Stimulated activated CD4-positive, alpha-beta T cell treated with anti-CD3 and anti-CD28 coated beads, Interleukin-2, amount 100 ng/mL, for 48 hours (primary cell): ENCODE measurements around the gene TRAF2.
"Not testable (repeated sequence)": the region's sequence is repeated elsewhere in the genome, so short reads cannot be mapped to it uniquely, and the experiment has no call there.

ENCODE experiments used
- DNase-seq, 2 donors: peaks; one replicate each; pipeline ENCODE4 v3.0.0-alpha.2; 2020

The TRAF2 gene, protein sequence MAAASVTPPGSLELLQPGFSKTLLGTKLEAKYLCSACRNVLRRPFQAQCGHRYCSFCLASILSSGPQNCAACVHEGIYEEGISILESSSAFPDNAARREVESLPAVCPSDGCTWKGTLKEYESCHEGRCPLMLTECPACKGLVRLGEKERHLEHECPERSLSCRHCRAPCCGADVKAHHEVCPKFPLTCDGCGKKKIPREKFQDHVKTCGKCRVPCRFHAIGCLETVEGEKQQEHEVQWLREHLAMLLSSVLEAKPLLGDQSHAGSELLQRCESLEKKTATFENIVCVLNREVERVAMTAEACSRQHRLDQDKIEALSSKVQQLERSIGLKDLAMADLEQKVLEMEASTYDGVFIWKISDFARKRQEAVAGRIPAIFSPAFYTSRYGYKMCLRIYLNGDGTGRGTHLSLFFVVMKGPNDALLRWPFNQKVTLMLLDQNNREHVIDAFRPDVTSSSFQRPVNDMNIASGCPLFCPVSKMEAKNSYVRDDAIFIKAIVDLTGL

DNA sequence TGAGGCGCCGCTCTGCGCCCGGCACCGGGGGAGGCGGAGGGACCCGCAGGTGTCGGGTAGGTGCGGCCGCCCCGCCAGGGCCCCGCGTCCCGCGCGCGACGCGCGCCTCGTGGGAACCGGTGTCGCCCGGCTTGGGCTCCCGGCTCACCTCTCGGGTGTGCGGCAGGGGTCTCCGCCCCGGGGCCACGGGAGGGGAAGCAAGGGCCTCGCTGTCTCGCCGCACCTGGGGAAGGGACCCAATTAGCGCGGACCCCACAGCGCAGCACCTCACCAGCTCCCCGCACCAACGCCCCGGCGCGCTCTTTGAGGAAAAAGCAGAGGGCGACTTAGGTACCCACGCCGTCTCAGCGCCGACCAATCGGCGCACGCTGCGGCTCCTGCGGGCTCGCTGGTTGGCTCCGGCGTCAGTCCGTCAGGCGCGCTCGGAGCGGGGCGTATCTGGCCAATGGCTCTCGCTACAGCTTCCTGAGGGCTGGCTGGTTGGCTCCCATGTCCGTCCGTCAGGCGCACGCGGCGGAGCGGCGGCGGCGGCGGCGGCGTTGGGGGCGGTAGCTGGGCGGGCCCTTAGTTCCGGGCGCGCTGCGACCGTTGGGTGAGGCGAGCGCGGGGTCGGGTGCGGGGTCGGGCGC is at the start of gene TRAF2:
Gene TRAF2 (plus strand): TSS at position 567 of the 629 bp plus-strand sequence. CDS start 12,225 bp downstream, outside the sequence.
- DNase-seq = peak; percentile 95 to 97

DNA sequence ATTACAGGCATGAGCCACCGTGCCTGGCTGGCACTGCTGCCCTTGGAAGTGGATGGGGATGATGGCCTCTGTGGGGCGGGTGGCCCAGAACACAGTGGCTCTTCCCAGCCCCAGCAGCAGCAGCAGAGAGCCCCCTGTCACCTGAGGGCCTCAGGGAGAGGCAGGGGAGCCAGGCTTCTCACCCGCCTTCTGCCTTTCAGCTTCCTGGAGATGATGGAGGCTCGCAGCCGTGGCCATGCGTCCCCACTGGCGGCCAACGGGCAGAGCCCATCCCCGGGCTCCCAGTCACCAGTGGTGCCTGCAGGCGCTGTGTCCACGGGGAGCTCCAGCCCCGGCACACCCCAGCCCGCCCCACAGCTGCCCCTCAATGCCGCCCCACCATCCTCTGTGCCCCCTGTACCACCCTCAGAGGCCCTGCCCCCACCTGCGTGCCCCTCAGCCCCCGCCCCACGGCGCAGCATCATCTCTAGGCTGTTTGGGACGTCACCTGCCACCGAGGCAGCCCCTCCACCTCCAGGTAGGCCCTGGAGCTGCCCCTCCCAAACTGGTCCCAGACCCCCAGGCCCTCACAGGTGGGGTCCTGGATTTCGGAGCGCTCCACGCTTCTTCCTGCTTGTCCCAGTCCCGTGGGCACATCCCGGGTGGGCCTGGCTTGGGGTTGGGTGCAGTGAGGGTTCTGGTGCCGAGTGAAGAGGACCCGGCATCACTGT is 49.0 kb upstream of the TRAF2 start:
- DNase-seq = no peak

DNA sequence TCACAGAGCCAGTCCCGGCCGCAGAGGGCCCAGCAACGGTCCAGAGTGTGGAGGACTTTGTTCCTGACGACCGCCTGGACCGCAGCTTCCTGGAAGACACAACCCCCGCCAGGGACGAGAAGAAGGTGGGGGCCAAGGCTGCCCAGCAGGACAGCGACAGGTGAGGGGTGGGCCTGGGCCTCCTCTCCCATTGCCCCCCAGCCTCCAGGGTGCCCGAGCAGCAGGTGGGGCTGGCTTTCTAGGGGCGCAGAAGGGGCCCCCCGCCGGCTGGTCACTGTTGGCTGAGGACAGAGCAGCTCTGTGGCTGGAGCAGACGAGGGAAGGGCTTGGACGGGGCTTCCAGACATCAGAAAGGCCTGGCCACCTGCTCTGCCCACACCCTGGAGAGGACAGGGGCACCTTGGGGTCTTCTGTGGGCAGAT is 48.4 kb upstream of the TRAF2 start:
- not testable (repeated sequence) for DNase-seq

DNA sequence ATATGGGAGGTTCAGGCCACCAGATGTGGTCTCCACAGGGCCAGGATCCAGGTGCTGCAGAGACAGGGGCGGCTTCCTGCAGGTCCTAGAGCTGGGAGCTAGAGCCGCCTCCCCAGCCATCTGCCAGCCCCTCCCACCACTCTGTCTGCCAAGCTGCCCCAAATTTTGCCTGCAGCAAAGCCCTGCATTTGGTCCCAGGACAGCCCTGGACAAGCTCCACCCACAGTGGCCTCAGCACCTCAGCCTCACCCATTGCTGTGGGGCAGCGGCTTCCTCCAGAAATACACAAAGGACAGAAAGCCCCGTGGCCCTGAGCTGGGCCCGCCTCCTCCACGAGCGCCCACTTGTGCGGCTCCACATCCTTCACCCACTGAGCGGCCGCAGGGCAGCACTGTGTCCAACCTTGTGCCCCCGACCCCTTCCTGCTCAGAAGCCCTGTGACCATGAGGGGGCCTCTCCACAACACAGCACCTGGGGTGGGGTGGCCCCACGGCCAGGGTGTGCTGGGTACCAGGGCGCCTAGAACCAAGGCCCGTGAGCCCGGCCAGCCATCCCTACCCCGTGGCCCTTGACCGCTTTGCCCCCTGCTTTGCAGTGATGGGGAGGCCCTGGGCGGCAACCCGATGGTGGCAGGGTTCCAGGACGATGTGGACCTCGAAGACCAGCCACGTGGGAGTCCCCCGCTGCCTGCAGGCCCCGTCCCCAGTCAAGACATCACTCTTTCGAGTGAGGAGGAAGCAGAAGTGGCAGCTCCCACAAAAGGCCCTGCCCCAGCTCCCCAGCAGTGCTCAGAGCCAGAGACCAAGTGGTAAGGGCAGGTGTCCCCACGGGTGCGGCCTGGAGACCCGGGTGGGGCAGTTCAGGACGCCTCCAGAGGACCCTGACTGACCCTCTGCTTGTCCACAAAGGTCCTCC is 47.7 kb upstream of the TRAF2 start:
- no peak for DNase-seq

DNA sequence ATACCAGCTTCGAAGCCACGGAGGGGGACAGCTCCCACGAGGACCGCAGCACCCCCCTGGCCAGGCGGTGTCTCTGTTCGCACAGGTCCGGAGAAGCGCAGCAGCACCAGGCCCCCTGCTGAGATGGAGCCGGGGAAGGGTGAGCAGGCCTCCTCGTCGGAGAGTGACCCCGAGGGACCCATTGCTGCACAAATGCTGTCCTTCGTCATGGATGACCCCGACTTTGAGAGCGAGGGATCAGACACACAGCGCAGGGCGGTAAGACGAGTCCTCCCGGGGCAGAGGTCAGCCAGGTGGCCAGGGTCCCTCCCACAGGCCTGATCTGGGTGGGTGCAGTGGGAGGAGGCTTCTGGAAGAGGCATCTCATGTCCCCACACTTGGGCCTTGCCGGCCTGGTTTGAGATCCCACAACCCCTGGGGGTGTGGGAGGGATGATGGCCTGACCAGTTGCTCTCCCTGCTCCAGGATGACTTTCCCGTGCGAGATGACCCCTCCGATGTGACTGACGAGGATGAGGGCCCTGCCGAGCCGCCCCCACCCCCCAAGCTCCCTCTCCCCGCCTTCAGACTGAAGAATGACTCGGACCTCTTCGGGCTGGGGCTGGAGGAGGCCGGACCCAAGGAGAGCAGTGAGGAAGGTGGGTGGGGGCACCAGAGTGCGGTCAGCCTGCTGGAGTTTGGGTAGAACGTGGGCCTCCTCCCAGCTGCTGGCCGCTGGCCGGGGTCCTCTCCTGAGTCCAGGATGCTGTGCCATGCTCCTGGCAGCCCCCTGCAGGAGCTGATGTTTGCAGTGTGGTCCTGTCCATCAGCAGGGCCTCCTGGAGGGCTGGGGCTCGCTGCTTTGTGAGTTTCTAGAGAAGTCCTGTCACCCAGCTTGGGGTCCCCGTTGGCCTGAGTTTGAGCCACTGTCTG is 46.8 kb upstream of the TRAF2 start:
- DNase-seq = no peak

DNA sequence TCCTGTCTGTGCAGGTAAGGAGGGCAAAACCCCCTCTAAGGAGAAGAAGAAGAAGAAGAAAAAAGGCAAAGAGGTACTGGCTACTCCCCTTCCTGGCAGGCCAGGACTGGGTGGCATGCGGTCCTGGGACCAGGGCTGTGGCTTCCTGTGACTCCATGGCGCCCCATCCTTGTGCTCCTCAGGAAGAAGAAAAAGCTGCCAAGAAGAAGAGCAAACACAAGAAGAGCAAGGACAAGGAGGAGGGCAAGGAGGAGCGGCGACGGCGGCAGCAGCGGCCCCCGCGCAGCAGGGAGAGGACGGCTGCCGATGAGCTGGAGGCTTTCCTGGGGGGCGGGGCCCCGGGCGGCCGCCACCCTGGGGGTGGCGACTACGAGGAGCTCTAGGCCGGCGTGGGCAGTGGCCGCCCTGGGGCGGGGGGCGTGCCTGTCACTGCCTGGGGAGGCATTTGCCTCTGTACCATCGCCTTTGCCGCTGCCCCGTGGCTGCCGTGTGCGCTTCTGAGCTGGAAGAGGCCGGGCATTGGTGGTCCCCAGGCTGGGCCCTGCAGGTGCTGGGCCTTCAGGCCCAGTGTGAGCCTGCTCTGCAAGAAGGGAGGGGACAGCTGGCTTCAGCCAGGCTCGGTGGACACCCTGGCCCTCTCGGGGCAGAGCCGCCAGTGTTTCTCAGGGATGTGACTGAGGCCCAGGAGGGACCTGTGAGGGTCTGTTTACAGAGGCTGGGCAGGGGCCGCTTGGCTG is 46.0 kb upstream of the TRAF2 start:
- no peak for DNase-seq

GRCh38 chr9:136840877-136841645 is 45.3 kb upstream of the TRAF2 start:
- no peak for DNase-seq

DNA sequence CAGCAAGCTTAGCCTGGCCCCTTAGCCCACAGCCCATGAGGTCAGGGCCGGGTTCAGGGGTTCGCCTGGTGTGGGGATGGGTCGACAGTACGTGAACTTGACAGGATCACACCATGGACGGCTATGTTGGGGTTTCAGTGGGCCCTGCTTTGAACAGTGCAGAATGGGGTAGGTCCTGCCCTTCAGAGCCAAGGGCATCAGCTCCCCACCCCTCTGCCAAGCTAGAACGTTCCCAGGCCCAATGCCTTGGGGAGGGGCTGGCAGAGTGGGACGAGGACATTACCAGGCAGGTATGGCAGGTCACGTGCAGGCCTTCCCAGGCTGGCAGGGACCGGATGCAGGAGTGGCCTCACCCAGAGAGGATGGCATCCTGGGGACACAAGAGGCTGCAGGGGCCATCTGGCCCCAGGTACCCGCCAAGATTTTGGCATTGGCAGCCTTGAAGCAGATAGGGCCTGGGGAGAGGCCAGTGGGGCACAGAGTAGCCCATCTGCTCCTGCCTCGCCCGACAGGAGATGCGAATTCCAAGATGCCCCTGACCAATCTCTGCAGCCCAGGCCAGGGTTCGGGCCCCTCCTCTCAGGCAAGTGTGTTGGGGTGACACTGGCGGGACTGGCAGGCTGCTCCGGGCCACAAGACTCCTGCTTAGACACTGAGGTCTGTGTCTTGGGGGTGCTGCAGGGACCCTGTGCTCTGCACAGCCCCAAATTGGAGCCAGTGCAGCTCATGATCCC is 44.5 kb upstream of the TRAF2 start:
- not testable (repeated sequence) for DNase-seq

DNA sequence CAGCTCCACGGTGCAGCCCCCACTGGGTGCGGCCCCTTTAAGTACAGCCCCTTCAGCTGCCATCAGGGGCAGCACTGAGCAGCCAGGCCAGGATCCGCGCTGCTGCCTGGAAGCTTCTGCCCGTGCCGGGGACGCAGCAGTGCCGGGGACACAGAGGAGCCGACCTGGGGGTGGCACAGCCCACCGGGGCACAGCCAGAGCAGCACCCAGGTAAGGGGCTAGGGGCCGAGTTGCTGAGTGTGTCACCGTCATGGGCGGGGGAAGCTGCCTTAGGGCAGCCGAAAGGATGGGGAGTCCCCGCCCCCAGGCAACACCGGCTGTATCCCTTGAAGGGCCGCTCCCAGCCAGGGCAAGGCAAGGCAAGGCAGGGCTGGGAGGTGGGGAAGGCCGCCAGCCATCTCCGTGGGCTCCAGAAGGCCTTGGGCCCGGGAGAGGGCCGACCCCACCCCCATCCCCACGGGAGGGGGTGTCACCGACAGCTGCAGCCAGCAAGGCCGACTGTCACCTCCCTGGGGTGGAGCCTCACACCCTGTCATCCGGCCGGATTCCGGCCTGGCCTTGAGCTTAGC is 43.9 kb upstream of the TRAF2 start, which contains the start of gene AJM1:
Gene AJM1 (plus strand): TSS at position 99 of the 569 bp plus-strand sequence. CDS start 1,937 bp downstream, outside the sequence.
- DNase-seq = peak; percentile 75 to 80

DNA sequence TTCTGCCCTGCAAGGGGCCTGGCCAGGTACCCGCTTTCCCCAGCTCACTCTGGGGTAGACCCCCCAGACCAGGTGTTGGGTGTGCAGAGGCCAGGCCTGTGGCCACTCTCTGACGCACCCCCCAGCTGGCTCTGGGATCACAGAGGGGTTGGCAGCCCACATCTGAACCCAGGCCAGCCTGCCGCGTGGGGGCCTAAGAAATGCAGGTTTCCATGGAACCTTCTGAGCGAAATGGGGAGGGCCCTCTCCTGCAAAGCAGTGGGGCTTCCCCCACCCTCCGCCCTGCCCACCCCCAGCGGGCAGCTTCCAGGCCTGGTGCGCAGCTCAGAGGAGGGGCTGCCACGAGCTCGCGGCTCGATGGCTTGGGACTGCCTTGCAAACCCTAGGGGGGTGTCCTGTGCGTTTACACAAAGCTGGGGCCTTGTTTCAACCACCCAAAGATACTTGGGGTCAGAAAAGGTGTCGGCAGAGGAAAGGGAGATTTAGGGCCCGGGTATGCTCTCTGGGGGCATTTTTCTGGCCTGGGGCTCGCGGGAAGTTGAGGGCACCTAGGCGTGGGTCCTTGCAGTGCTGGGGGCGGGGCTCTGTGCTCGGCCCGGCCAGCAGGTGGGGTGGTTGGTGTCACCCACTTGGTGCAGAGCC is 43.0 kb upstream of the TRAF2 start:
- not testable (repeated sequence) for DNase-seq

- peak; percentile 64 to 67 for DNase-seq
Measured at GRCh38 chr9:136843801-136844740, 42.2 kb upstream of the TRAF2 start.

GRCh38 chr9:136844761-136845464 is 41.4 kb upstream of the TRAF2 start:
- no peak for DNase-seq

DNA sequence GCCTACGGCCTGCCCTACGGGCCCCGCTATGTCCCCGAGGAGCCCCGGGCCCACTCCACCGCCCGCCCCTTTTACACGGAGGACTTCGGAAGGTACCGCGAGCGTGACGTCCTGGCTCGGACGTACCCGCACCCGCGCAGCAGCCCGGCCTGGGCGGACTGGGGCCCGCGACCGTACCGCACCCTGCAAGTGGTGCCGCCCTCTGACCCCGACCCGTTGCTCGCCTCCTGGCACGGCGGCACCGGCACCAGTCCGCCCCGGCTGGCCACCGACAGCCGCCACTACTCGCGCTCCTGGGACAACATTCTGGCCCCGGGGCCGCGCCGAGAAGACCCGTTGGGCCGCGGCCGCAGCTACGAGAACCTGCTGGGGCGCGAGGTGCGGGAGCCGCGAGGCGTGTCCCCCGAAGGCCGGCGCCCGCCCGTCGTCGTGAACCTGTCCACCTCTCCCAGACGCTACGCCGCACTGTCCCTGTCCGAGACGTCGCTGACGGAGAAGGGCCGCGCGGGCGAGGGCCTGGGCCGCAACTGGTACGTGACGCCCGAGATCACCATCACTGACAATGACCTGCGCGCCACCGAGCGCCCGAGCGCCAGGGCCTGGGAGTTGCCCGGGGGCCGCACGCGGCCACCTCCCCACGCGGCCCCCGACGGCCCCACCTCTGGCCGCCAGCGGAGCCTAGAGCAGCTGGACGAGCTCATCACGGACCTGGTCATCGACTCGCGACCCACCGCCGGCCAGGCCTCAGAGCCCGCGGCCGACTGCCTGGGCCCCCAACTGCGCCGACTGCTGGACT is 40.7 kb upstream of the TRAF2 start:
- DNase-seq = no peak

DNA sequence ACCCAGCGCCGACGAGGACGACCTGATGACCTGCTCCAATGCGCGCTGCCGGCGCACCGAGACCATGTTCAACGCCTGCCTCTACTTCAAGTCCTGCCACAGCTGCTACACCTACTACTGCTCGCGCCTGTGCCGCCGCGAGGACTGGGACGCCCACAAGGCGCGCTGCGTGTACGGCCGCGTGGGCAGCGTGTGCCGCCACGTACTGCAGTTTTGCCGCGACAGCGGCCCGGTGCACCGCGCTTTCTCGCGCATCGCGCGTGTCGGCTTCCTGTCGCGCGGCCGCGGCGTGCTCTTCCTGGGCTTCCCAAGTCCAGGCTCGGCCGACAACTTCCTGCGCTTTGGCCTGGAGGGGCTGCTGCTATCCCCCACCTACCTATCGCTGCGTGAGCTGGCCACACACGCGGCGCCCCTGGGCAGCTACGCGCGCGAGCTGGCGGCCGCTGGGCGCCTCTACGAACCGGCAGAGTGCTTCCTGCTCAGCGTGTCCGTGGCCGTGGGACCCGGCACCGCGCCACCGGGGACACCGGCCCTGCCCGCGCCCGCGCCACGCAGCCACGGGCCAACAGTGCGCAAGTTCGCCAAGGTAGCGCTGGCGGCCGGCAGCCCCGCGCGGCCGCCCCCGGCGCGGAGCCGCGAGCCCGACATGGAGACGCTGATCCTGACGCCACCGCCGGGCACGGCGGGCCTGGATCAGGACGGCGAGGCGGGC is 39.8 kb upstream of the TRAF2 start:
- no peak for DNase-seq
